NCI-H345 treated with DMSO at 0.1 percent for 48 hours (cell line): ENCODE data around the gene PHGDH.
"Not testable (repeated sequence)": the region's sequence is repeated elsewhere in the genome, so short reads cannot be mapped to it uniquely, and the experiment has no call there.

Source experiments
- DNase-seq: peaks from one replicate; lab custom pipeline; 2025; ENCODE audit not compliant: unreplicated experiment; lab: John Stamatoyannopoulos, UW

The PHGDH gene

DNA sequence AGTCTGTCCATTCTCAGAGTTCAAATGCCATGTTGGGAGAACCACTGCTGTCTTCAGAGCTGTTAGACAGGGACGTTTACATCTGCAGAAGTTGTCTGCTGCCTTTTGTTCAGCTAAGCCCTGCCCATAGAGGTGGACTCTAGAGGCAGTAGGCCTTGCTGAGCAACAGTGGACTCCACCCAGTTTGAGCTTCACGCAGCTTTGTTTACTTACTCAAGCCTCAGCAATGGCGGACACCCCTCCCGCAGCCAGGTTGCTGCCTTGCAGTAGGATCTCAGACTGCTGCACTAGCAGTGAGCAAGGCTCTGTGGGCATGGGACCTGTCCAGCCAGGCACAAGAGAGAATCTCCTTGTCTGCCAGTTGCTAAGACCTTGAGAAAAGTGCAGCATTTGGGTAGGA, 14.9 kb upstream of the PHGDH start:
- not testable (repeated sequence) for DNase-seq

GRCh38 chr1:119697598-119697997, 14.1 kb upstream of the PHGDH start:
- DNase-seq = no peak

DNA sequence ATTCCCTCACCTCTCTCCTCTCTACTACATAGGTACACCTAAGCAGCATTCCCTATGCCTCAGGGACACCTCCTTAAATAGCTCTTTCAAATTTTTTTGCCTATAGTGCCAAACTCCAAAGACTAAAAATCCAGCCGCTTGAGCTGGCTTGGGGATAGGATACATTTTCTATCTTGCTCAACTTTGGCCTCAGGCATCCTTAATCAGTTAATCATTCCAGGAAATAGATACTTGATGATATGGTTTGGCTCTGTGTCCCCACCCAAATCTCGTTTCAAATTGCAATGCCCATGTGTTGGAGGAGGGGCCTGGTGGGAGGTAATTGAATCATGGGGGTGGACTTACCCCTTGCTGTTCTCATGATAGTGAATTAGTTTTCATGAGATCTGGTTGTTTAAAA, 11.4 kb upstream of the PHGDH start:
- DNase-seq = no peak

GRCh38 chr1:119701659-119702058, 10.1 kb upstream of the PHGDH start:
- DNase-seq = no peak

GRCh38 chr1:119702384-119702783, 9.3 kb upstream of the PHGDH start:
- no peak for DNase-seq

DNA sequence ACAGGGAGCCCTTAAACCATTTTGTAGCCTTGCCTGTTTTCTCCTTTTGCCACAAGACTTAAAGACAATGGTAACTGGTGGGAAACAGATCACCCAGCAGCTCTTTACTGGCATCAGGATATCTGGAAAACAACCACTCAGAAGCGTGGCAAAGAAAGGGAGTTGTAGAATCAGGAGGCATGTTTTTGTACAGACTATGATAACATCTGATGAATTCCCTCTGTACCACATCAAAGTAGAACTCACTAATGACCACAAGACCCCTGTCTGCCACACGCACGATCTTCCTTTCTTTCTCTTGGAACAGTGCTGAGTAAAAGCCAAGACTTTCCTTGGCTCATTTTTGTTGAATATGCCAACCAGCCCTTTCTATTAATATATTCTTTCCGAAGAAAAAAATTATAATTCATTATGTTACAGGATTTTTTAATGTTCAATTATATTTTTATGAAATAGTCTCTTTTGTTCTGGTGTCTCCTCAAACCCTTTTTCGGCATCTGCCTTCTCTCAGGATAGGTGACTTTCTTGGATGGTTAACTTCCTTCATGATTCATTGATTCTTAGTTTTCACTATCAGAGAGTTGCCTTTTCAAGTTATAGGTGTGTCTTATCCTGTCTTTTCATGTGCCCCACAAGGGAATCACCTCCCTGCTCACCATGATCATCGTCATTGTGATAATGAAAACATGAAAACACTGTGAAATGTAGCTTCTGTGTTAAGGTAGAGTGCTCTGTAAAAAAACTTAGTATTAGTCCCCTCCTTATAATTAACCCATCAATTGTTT, 7.9 kb upstream of the PHGDH start:
- DNase-seq = no peak

- DNase-seq = not testable (repeated sequence)
Observed at GRCh38 chr1:119706599-119706998, 5.1 kb upstream of the PHGDH start.

- not testable (repeated sequence) for DNase-seq
Observed at GRCh38 chr1:119711356-119711803, 354 bp upstream of the PHGDH start.

GRCh38 chr1:119712342-119713038, 756 bp downstream of the PHGDH start:
- peak; percentile 82 for DNase-seq

DNA sequence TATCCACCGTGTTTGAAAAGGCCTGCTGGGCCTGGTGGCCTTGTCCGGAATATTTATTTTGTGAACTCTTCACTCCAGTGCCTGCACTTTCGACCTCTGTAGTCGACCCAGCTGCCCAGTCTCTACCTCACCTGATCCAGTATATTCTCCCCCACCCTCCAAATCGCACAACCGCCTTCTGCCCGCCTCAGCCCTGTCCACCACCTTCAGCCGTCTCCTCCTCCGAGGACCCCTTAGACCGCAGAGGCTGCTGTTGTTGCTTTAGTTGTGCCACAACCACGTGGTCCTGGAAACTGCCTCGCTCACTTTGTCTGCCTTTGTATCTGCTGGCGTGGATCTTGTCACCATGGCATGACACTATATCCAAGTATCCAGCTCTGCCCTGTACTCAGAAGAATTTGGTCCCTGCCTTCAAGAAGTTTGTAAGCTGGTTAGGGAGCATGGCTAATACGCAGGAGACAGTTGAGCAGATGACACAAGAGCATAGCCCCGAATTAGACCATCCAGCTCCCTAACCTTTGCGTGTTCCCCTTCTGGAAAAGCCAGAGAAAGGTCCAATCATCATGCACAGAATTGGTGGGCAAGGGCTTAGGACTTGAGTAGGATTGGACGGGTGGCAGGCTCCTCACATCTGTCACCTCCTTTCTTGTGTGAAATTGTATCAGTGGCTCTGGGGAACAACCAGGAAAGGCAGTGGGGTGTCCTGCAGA, 1.5 kb downstream of the PHGDH start:
- no peak for DNase-seq

- no peak for DNase-seq
Observed at GRCh38 chr1:119713749-119714456, 2.2 kb downstream of the PHGDH start.

DNA sequence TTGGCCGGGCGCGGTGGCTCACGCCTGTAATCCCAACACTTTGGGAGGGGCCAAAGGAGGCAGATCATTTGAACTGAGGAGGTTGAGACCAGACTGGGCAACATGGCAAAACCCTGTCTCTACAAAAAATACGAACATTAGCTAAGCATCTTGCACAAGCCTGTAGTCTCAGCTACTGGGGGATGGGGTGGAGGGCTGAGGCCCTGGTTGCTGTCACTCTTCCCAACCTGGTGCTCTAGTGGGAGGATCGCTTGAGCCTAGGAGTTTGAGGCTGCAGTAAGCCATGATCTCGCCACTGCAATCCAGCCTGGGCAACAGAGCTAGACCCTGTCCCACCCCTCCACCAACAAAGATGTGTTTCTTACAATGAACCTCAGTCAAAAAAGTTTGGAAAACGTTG, 2.8 kb downstream of the PHGDH start:
- no peak for DNase-seq

DNA sequence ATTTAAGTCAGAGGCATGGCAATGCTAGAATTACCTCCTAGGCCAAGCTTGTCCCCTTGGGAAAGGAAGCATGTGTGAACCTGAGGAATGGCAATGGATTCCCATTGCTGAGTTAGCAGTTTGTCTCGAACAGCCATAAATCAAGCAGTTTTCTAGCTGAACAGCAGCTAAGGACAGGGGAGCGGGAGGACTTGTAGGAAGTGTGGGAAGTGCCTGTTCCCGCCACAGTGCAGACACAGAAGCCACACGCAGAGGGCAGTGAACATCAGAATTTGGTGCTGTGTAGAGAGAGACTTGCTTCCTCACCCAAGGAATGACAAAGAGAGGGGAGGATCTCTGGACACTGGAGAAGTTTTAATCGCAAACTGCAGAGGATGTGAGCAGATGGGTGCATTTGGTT, 3.8 kb downstream of the PHGDH start:
- no peak for DNase-seq

DNA sequence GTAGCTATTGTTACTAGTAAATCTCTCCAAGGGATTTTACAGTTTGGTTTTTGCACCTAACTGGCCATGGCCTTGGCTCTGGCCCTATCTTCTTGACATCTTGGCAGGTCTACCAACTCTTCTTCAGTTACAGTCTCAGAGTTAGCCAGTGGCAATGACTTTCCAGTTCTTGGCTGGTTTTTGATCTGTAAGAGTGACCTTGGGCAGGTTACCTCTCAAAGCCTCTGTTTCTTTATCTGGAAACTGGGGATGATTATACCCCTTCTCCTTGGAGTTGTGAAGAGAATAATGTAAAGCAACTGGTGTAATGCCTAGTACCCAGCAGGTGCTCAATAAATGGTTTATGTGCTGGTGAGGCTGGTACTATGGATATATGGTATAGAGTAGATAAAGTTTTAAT, 6.7 kb downstream of the PHGDH start:
- no peak for DNase-seq

DNA sequence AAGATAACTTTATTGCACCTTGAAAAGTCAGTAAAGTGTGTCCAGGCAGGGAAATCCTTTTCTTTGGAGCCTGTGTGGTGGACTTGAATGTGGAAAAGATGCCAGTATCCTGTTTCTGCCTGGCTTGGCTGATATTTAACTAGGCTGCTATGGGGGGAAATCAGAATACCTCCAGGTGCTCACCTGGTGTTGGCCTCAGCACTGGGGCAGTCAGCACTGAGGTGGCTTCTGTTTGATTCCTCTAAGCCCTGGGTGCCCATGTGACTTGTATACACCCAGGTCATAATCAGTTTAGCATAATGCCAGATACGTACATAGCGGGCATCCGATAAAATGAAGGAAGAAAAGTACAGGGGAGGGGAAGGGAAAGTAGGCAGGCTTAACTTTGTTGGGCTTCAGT, 7.2 kb downstream of the PHGDH start:
- no peak for DNase-seq

DNA sequence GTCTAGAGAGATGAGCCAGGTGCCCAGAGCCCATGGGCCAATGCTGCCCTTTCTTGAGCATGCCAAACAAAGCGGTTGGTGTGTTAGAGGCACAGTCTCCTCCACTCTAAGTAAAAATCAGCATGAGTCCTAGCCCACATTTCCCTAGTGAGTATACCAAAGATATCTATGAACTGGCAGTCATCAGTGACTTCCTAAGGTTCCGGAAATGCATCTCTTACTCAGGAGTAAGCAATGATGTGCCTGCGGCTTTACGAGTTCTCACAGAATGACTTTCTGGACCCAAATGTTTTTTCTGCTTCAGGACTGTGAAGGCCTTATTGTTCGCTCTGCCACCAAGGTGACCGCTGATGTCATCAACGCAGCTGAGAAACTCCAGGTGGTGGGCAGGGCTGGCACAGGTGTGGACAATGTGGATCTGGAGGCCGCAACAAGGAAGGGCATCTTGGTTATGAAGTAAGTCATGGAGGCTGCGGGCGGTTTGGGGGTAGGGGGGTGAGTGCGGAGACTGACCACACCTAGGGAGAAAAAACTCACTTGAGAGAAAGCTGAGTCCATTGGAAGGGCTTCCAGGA, 9.2 kb downstream of the PHGDH start:
- DNase-seq = no peak

GRCh38 chr1:119721896-119722295, 10.2 kb downstream of the PHGDH start:
- DNase-seq = no peak

DNA sequence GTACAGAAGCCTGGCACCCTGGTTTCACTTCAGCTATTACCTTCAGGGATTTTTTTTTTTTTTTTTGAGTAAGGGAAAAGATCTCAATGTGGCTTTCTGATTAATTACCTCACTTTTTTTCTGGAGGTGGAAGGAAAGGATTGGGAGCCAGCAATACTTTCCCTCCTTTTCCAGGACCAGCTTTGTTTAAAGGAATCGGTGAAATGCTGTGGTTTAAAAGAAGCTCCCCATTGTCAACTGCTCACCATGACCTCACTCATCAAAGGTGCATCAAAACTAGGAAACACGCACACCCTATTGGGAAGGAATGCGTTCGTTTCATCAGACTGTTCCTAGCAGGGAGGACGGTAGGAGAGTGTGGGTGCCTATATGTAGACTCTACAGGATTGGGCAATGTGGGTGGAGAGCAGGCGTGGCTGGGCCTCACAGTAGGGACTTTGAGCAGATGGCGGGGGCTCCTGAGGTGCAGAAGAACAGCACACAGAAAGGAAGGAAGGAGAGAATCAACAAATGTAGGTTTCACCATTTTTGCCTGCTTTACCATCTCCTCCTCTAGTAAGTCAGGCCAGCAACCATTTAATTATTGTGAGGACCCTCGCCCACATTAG, 13.0 kb downstream of the PHGDH start:
- DNase-seq = no peak

- DNase-seq = no peak
Observed at GRCh38 chr1:119725626-119726025, 13.9 kb downstream of the PHGDH start.

DNA sequence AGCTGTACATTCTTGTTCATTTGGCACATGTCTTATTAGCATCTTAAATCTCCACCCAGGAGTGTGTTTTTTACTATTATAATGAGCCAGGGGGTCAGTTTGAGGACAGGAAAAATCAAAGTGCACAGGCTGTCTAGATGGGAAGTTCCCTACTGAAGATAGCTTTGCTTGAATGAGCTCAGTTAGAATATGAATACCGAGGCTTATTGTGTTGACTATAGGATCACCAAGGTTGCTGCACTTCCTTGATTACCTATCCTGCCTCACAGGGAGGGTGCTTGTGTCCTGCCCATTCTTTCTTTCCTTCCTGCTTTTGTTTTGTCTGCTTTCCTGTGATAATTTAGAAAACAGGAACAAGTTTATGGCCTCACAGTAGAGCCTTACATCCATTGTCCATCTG, 16.3 kb downstream of the PHGDH start:
- no peak for DNase-seq

DNA sequence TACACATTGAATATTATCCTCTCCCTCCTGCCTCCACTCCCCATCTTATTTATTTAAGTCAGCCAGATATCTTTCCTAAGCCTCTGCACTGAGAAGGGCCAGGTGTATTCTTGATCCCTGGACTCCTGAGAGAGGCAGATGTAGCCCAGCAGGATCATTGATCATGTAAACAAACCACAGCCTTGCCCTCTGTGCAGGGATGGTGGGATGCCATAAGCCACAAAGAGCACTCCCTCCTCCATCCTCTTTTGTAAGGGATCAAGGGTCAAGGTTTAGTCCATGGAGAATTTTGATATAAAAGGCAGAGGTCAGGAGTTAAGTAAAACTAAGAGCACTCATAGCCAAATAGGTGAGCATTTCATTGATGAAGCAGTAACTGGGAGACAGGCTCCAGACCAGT, 17.3 kb downstream of the PHGDH start:
- DNase-seq = no peak
